GM23248 (cell line): ENCODE results near the gene IFTAP.

ENCODE experiments used
- EZH2 ChIP-seq: fragments of 200-600 bp; sonication (generic); IDR thresholded peaks from 2 replicates; pipeline ENCODE4 v1.6.1; 2018; ENCODE audit warnings: antibody characterized with exemption, mild to moderate bottlenecking; ENCODE audit not compliant: insufficient read depth, poor library complexity, severe bottlenecking
- EZH2phosphoT487 ChIP-seq: fragments of 200-600 bp; sonication (generic); IDR thresholded peaks from 2 replicates; pipeline ENCODE4 v1.6.1; 2018; ENCODE audit warnings: antibody characterized with exemption, moderate library complexity, mild to moderate bottlenecking, low read depth; ENCODE audit not compliant: insufficient read depth

DNA sequence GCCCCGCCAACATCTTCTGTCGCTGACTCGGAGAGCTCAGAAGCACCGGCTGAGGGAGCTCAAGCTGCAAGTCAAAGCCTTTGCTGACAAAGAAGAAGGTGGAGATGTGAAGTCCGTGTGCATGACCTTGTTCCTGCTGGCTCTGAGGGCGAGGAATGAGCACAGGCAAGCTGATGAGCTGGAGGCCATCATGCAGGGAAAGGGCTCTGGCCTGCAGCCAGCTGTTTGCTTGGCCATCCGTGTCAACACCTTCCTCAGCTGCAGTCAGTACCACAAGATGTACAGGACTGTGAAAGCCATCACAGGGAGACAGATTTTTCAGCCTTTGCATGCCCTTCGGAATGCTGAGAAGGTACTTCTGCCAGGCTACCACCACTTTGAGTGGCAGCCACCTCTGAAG, 19.8 kb upstream of the IFTAP start:
- TF ChIP-seq EZH2 (no peak), EZH2phosphoT487 (no peak)
